HEK293 (cell line): ENCODE results near the gene DNAH1.

ENCODE experiments used
- EGR2 ChIP-seq: fragments of 450-650 bp; formaldehyde crosslinking; IDR thresholded peaks from 2 replicates; pipeline ENCODE4 v1.5.1; 2016; ENCODE audit warnings: low read depth, missing biosample characterization, missing genetic modification characterization
- GLI2 ChIP-seq: fragments of 450-650 bp; formaldehyde crosslinking; IDR thresholded peaks from 2 replicates; pipeline ENCODE4; 2017; ENCODE audit warnings: missing biosample characterization, missing genetic modification characterization, low read depth, borderline replicate concordance
- GLIS1 ChIP-seq: fragments of 450-650 bp; formaldehyde crosslinking; IDR thresholded peaks from 2 replicates; pipeline ENCODE4 v1.5.1; 2016; ENCODE audit warnings: missing biosample characterization, missing genetic modification characterization
- HOXA7 ChIP-seq: sonication (generic); formaldehyde crosslinking; IDR thresholded peaks from 2 replicates; pipeline ENCODE4 v1.8.1; 2022; ENCODE audit warnings: missing genetic modification reagents, borderline replicate concordance
- HOXC10 ChIP-seq: sonication (generic); formaldehyde crosslinking; IDR thresholded peaks from 2 replicates; pipeline ENCODE4 v1.8.1; 2023; ENCODE audit warnings: mild to moderate bottlenecking, missing genetic modification reagents
- IKZF3 ChIP-seq: fragments of 450-650 bp; IDR thresholded peaks from 2 replicates; pipeline ENCODE4 v1.5.0; 2018; ENCODE audit warnings: missing biosample characterization, mild to moderate bottlenecking, missing genetic modification characterization, moderate library complexity
- KLF17 ChIP-seq: fragments of 450-650 bp; formaldehyde crosslinking; IDR thresholded peaks from 2 replicates; pipeline ENCODE4 v1.5.1; 2016; ENCODE audit warnings: missing biosample characterization, missing genetic modification characterization
- KLF8 ChIP-seq: fragments of 450-650 bp; formaldehyde crosslinking; IDR thresholded peaks from 2 replicates; pipeline ENCODE4 v1.5.1; 2016; ENCODE audit warnings: missing biosample characterization, missing genetic modification characterization
- MZF1 ChIP-seq: fragments of 450-650 bp; formaldehyde crosslinking; IDR thresholded peaks from 2 replicates; pipeline ENCODE4 v1.5.1; 2017; ENCODE audit warnings: missing biosample characterization, missing genetic modification characterization, borderline replicate concordance
- PRDM1 ChIP-seq: fragments of 450-650 bp; formaldehyde crosslinking; IDR thresholded peaks from 2 replicates; pipeline ENCODE4; 2016; ENCODE audit warnings: missing biosample characterization, missing genetic modification characterization
- PRDM10 ChIP-seq: fragments of 450-650 bp; formaldehyde crosslinking; IDR thresholded peaks from 2 replicates; pipeline ENCODE4 v1.5.1; 2016; ENCODE audit warnings: missing biosample characterization, missing genetic modification characterization
- SP2 ChIP-seq: fragments of 450-650 bp; formaldehyde crosslinking; IDR thresholded peaks from 2 replicates; pipeline ENCODE4 v1.5.1; 2016; ENCODE audit warnings: missing biosample characterization, missing genetic modification characterization
- YY2 ChIP-seq: fragments of 450-650 bp; formaldehyde crosslinking; IDR thresholded peaks from 2 replicates; pipeline ENCODE4 v1.5.1; 2016; ENCODE audit warnings: missing biosample characterization, missing genetic modification characterization
- ZBTB17 ChIP-seq: fragments of 450-650 bp; formaldehyde crosslinking; IDR thresholded peaks from 2 replicates; pipeline ENCODE4 v1.5.1; 2016; ENCODE audit warnings: missing biosample characterization, missing genetic modification characterization
- ZBTB49 ChIP-seq: fragments of 450-650 bp; formaldehyde crosslinking; IDR thresholded peaks from 2 replicates; pipeline ENCODE4 v1.5.1; 2016; ENCODE audit warnings: missing biosample characterization, missing genetic modification characterization, low read depth
- ZBTB6 ChIP-seq: fragments of 450-650 bp; formaldehyde crosslinking; IDR thresholded peaks from 2 replicates; pipeline ENCODE4 v1.5.1; 2017; ENCODE audit warnings: missing biosample characterization, missing genetic modification characterization
- ZEB2 ChIP-seq: fragments of 450-650 bp; formaldehyde crosslinking; IDR thresholded peaks from 2 replicates; pipeline ENCODE4 v1.5.1; 2016; ENCODE audit warnings: missing biosample characterization, missing genetic modification characterization
- ZFHX2 ChIP-seq: fragments of 450-650 bp; formaldehyde crosslinking; conservative IDR thresholded peaks from 2 replicates; pipeline ENCODE4 v1.5.1; 2016; ENCODE audit warnings: missing biosample characterization, missing genetic modification characterization
- ZNF169 ChIP-seq: fragments of 450-650 bp; formaldehyde crosslinking; IDR thresholded peaks from 2 replicates; pipeline ENCODE4 v1.5.1; 2016; ENCODE audit warnings: missing biosample characterization, missing genetic modification characterization
- ZNF280D ChIP-seq: fragments of 450-650 bp; formaldehyde crosslinking; IDR thresholded peaks from 2 replicates; pipeline ENCODE4 v1.5.1; 2016; ENCODE audit warnings: missing biosample characterization, missing genetic modification characterization
- ZNF311 ChIP-seq: fragments of 450-650 bp; formaldehyde crosslinking; IDR thresholded peaks from 2 replicates; pipeline ENCODE4 v1.5.1; 2017; ENCODE audit warnings: missing biosample characterization, missing genetic modification characterization, borderline replicate concordance
- ZNF555 ChIP-seq: fragments of 450-650 bp; formaldehyde crosslinking; conservative IDR thresholded peaks from 2 replicates; pipeline ENCODE4 v1.5.1; 2017; ENCODE audit warnings: missing biosample characterization, mild to moderate bottlenecking, missing genetic modification characterization, inconsistent platforms
- ZNF560 ChIP-seq: fragments of 450-650 bp; formaldehyde crosslinking; IDR thresholded peaks from 2 replicates; pipeline ENCODE4 v1.5.1; 2017; ENCODE audit warnings: missing biosample characterization, missing genetic modification characterization, borderline replicate concordance
- ZNF580 ChIP-seq: fragments of 450-650 bp; formaldehyde crosslinking; IDR thresholded peaks from 2 replicates; pipeline ENCODE4 v1.5.1; 2016; ENCODE audit warnings: missing biosample characterization, missing genetic modification characterization
- ZNF610 ChIP-seq: fragments of 450-650 bp; formaldehyde crosslinking; IDR thresholded peaks from 2 replicates; pipeline ENCODE4 v1.5.1; 2016; ENCODE audit warnings: missing biosample characterization, missing genetic modification characterization, borderline replicate concordance
- ZNF629 ChIP-seq: fragments of 450-650 bp; formaldehyde crosslinking; IDR thresholded peaks from 2 replicates; pipeline ENCODE4 v1.5.1; 2017; ENCODE audit warnings: missing biosample characterization, missing genetic modification characterization
- ZNF677 ChIP-seq: fragments of 450-650 bp; IDR thresholded peaks from 2 replicates; pipeline ENCODE4 v1.5.0; 2018; ENCODE audit warnings: missing biosample characterization, mild to moderate bottlenecking, missing genetic modification characterization, moderate library complexity
- ZXDB ChIP-seq: fragments of 450-650 bp; formaldehyde crosslinking; IDR thresholded peaks from 2 replicates; pipeline ENCODE4 v1.5.1; 2016; ENCODE audit warnings: missing biosample characterization, missing genetic modification characterization

The DNAH1 gene

GRCh38 chr3:52278510-52279069 lies 37.5 kb upstream of the DNAH1 start, which contains the start of gene WDR82 (continued):
- TF ChIP-seq ZNF280D (tag by site-specific recombination) (no peak), KLF17 (tag by site-specific recombination) (no peak), ZNF610 (tag by site-specific recombination) (no peak), PRDM10 (tag by site-specific recombination) (peak; percentile 69), HOXA7 (CRISPR knock-in tag) (no peak), ZEB2 (tag by site-specific recombination) (peak; percentile 48; the same call in 1 of the 2 replicates), ZXDB (peak; percentile 53; the same call in 1 of the 2 replicates), MZF1 (tag by site-specific recombination) (no peak; the same call in 1 of the 2 replicates), IKZF3 (tag by site-specific recombination) (peak; percentile 97), GLI2 (no peak), ZNF169 (tag by site-specific recombination) (no peak), ZNF311 (tag by site-specific recombination) (no peak), ZNF560 (no peak), SP2 (tag by site-specific recombination) (peak; percentile 80), ZNF580 (tag by site-specific recombination) (peak; percentile 51; the same call in 1 of the 2 replicates), HOXC10 (CRISPR knock-in tag) (no peak), PRDM1 (tag by site-specific recombination) (no peak), ZNF555 (tag by site-specific recombination) (no peak), EGR2 (tag by site-specific recombination) (peak; percentile 75), KLF8 (tag by site-specific recombination) (peak; percentile 66), GLIS1 (tag by site-specific recombination) (peak; percentile 92), ZNF677 (tag by site-specific recombination) (no peak), ZBTB6 (peak; percentile 46; the same call in 1 of the 2 replicates), ZNF629 (tag by site-specific recombination) (peak; percentile 55; the same call in 1 of the 2 replicates), YY2 (tag by site-specific recombination) (peak; percentile 78), ZBTB17 (peak; percentile 36; the same call in 1 of the 2 replicates), ZBTB49 (tag by site-specific recombination) (no peak), ZFHX2 (tag by site-specific recombination) (peak; percentile 85)
